Loucy (cell line): ENCODE measurements around the gene CROCC2.

Experiments
- EZH2phosphoT487 ChIP-seq: fragments of 200-600 bp; IDR thresholded peaks from 2 replicates; pipeline ENCODE4 v1.6.1; 2018; ENCODE audit warnings: antibody characterized with exemption, mild to moderate bottlenecking, moderate library complexity, borderline replicate concordance
- TF ChIP-seq, protein P1 (sequence below): fragments of 200-600 bp; sonication (generic); conservative IDR thresholded peaks from 2 replicates; pipeline ENCODE4 v1.5.1; 2014; ENCODE audit warnings: mild to moderate bottlenecking, antibody characterized with exemption, low read length

GRCh38 chr2:240885566-240885965 lies 20.6 kb upstream of the CROCC2 start:
- TF ChIP-seq, protein P1, sequence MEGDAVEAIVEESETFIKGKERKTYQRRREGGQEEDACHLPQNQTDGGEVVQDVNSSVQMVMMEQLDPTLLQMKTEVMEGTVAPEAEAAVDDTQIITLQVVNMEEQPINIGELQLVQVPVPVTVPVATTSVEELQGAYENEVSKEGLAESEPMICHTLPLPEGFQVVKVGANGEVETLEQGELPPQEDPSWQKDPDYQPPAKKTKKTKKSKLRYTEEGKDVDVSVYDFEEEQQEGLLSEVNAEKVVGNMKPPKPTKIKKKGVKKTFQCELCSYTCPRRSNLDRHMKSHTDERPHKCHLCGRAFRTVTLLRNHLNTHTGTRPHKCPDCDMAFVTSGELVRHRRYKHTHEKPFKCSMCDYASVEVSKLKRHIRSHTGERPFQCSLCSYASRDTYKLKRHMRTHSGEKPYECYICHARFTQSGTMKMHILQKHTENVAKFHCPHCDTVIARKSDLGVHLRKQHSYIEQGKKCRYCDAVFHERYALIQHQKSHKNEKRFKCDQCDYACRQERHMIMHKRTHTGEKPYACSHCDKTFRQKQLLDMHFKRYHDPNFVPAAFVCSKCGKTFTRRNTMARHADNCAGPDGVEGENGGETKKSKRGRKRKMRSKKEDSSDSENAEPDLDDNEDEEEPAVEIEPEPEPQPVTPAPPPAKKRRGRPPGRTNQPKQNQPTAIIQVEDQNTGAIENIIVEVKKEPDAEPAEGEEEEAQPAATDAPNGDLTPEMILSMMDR: no peak
- no peak for TF ChIP-seq EZH2phosphoT487
